HG02981 (cell line): ENCODE results near the gene MCAT.

Experiments used
- ATAC-seq: cut with Tn5 transposase; IDR thresholded peaks from one replicate; pipeline ENCODE4 v1.9.1; 2021; ENCODE audit warnings: mild to moderate bottlenecking, moderate library complexity; ENCODE audit not compliant: unreplicated experiment

The MCAT gene

DNA sequence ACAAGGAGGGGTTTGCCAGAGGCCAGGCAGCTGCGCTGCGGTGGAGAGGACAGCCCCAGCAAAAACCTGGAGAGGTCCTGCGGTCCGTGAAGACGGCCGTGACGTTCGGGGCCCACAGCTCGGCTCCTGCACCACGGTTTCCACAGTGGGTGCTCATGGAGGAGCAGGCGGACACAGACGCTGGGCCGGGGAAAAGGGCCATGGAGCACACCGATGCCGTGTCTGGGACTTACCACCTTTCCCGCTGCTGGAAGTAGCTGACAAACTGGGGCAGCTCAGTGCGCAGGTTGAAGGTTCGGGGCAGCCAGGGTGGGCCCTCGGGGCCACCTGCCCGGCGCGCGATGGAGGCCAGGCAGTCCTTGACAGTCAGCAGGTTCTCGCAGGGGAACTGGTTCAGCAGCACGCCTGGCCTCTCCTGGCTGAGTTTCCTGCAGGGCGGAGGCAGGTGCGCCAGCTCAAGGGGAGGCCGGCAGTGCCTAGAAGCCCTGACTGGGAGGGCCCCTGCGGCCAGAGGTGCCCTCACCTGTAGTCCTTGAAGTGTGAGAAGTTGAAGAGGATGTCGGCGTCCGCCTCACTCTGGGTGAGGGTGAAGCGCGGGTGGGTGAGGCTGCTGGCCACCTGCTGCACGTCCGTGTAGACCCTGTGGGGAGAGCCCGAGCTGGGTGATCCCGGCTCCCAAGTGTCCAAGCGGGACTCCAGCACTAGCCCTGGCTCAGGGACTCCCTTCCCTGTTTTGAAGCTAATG lies 30.9 kb upstream of the MCAT start:
- ATAC-seq = no peak

DNA sequence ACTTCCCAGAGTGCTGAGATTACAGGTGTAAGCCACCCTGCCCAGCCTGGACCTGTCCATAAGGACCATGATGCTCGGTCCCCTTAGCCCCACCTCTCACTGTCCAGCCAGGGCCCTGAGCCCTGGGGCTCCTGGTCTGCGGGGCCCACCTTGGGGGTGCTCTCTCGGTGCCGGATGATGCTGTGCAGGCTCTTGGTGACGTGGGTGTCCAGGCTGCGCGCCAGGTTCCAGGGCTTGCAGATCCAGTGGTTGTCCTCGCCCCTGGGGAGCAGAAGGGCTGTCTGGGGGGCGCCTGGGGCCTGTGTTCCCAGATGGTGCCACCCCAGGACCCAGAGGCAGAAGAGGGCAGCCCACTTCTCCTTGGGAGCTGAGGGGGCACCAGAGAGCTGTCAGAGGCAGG lies 30.4 kb upstream of the MCAT start:
- no peak for ATAC-seq

DNA sequence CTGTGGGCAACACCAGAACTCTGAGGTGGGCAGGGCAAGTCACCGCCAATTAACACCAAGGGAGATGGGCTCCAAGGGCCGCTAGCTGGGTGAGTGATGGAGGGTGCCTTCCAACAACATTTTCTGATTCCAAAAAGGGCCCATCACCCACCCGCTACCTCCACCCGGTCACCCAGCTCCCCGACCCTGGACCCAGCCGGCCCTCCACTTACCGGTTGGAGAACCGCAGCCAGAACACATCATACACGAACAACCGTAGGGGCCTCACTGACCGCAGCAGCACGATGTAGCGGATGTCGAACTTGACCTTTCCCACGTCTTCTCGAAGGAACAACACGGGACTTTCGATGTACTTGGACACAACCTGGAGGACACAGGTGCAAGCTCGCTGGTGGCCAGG lies 29.0 kb upstream of the MCAT start:
- ATAC-seq = no peak

GRCh38 chr22:43171607-43172006 lies 28.4 kb upstream of the MCAT start:
- no peak for ATAC-seq

DNA sequence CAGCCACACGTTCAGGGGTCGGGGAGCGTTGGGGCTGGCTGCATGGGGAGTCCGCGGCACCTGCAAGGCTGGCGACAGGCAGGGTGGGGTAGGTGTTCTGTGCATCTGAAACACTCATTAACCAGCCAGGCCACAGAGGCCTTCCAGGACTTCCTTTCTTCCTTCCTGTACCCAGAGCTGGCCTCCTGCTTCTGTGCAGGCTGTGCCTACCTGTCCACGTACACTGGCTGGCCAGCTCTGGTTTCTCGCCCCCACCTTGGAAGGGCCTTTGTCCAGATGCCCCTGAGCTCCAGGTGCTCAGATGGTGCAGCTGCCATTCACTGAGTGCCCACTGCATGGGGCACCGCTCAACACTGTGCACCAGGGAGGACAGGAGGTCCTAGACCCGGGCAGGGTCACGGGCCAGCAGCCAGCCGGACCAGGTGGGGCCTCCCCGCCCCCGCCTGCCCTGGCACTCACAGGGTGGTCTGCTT lies 27.9 kb upstream of the MCAT start:
- no peak for ATAC-seq

- no peak for ATAC-seq
Observed at GRCh38 chr22:43170131-43170480, 26.9 kb upstream of the MCAT start.

- no peak for ATAC-seq
Observed at GRCh38 chr22:43169310-43170130, 26.3 kb upstream of the MCAT start.

DNA sequence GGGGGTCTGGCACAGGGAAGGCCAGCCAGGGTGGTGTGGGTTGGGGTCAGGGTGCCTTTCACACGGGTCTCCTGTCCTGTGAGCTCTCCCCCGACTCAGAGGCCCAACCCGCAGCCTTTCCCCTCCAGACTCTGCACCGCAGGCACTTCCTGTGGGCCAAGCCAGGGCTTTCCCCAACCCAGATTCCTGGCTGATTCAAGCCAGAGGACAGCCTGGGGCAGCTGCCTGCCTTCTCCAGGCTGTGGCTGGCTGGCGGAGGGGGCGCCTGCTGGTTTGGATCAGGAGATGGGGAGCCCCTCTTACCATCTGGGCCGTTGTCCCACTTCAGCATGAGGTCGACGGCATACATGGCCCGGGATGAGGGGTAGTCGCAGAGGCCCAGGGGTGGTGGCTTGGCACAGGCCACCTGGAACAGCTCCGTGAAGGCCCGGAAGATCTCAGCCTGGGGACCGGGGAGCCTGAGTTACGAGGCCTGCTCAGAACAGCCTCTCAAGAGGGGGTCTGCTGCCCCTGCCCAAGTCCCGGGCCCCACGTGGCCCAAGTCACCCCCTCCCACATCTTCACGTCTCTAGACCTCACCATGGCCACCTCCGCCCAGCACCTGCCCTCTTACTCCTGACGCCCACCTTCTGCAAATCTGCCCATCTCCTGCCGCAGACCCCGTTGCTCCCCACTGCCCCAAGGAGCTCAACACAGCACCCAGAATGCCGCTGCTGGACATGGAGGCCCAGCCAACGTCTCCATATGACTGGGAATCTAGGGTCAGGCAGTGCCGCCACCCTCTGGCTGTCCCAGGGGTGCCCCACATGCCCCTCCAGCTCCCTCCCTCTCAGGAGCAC lies 25.5 kb upstream of the MCAT start:
- ATAC-seq = no peak

GRCh38 chr22:43167001-43167589 lies 23.9 kb upstream of the MCAT start:
- ATAC-seq = no peak

DNA sequence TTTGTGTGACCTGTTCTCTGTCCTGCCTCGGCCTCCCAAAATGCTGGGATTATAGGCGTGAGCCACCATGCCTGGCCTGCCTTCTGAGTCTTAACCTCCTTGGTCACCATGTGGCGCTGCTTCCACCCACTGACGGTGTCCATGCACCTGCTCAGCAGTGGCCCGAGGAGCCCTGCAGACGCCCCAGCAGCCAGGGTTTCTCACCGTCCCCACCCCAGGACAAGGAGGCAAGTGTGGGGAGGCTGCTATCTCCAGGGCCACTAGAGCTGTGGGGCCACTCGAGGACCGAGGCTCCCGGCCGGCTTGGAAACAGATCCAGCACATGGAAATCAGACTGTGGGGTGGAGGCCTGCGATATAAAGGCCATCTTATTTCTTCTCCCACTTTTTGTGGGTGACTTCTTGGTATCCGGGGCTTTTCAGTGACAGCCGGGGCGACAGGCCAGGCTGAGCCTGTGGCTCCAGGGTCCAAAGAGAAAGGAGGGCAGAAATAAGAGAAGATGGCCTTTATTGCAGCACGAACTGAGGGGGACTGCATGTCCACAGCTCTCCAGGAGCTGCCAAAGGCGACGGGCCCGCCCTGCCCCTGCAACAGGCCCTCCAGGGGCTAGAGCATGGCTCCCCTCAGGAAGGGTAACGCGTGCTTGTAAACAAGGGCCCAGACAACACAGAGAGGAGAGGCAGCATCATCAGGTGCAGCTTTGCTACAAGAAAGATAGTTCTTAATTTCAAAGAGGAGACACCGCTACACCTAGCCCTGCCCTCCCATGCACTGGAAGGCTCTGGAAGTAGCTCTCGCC lies 23.1 kb upstream of the MCAT start:
- no peak for ATAC-seq

DNA sequence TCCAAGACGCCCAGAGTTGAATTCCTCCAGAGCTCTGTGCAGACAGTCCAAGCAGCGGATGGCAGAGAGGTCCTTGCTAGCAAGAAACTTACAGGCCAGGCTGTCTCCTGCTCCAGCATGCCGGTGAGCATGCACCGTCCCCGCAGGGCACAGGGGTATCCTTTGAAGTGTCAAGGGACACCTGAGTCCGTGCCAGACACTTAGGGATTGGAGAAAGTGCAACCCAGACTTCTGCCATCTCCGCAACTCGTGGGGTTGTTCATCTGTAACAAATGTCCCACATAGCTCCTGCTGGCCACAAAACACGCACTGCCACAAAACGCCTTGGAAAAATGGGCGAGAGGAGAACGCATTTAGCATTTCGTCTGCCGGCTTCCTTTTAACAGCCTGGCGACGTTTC lies 21.4 kb upstream of the MCAT start:
- no peak for ATAC-seq

DNA sequence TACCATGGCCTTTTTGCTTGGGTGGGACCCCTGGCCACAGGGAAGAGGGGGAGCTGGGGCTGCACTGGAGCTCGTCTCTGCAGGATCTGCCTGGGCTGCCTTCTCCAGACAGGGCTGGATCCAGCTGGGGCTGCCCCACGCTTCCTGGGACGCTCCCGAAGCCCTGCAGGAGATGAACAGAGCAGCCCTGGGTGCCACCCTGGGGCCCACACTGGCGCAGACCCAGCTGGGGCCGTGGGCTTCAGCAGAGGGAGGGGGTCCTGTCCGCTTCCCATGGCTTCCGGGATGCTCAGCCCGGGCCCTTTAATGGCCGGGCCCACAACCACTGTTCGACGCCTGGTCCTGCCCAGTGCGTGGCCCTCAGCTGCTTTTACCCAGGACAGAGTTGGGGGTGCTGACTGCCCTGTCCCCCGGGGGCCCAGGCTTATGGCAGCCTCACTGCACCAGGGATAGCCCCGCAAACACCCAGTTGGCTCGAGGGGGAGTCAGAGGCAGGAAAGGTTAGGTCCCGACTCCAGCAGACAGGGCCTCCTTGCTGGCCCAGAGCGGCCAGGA lies 20.1 kb upstream of the MCAT start:
- no peak for ATAC-seq

DNA sequence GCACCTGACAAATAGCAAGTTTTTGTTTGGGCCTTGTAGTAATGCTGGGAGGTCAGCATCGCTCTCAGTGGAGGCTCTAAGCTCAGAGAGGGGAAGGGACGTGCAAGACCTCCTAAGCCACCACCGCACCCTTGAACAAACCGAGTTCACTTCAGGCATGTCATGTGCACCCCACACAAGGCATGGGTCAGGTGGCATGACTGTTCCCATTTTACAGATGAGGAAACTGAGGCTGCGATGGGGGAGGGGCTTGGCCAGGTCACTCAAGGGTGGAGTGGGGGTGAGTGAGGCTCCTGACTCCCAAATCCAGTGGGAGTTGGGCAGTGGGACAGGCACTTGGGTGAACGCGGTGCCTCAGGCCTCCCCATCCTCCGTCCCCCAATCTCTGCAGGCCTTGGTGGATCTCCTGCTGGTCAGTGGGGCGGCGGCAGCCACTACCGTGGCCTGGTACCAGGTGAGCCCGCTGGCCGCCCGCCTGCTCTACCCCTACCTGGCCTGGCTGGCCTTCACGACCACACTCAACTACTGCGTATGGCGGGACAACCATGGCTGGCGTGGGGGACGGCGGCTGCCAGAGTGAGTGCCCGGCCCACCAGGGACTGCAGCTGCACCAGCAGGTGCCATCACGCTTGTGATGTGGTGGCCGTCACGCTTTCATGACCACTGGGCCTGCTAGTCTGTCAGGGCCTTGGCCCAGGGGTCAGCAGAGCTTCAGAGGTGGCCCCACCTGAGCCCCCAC lies 19.4 kb upstream of the MCAT start:
- ATAC-seq = no peak

GRCh38 chr22:43160497-43161126 lies 17.4 kb upstream of the MCAT start:
- ATAC-seq = no peak

DNA sequence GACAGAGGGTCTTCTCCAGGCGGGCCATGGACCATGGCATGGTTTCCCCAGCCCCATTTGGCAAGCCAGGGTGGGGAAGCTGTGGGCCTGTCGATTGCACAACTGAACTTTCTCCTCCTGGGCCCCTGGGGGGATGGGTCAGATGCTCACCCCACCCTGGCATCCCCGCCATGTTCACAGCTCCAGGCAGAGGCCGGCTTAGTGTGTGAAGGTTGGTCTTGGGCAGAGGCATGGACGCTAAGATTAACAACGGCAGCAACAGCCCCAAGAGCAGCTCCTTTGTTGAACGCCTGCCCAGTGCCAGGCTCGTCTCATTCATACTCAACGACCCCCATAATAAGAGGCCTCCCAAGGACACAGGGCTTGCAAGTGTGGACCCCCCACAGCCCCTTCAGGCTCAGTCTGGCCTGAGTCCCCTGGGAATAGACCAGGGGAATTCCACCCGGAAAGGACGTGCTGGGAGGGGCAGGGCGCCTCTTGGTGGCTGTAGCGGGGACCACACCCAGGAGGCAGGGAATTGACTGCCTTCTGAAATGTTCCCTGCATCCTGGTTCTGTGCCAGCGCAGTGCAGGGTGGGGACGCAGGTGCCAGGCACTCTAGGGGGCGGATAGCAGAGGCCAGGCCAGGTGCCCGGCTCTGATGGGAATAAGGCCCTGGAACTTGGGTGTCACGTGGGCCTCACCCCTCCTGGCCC lies 16.4 kb upstream of the MCAT start:
- no peak for ATAC-seq

GRCh38 chr22:43158778-43159483 lies 15.7 kb upstream of the MCAT start:
- ATAC-seq = no peak

DNA sequence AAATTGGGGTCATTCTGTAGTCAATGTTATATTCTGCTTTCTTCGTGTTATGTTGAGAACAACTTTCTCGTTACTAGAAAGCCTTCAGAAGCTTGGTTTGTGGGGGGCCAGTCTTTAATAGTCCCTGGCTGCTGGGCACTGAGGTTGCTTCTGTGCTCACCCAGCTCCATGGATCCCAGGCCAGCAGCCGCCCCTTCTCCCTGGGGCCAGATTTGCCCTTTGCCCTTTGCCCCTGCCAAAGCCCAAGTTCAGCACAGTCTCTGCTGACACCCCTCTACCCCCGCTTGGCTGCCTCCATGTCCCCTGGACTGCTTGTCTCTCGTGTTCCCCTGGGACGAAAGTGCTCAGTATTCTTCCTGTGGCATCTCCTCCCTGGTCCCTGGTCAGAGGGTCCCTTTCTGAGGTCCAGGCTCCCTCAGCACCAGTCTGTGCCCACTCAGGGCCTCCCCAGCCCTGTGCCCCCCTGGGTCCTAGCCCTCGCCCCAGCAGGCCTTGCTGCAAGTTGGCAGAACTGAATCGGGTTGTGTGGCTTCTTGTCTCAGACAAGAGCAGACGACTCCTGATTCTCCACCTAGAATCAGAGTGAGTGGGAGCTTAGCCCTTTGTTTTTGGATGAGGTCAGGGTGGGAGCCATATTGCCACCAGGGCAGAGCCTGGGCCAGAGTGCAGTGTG lies 14.8 kb upstream of the MCAT start:
- no peak for ATAC-seq
